ENCODE measurements around the gene PLCB1. TPM values are rescaled to one million over a fixed set of nuclear protein-coding genes. Genes with fewer than 3 reads are reported as not detected.
"Not testable (repeated sequence)": the region's sequence is repeated elsewhere in the genome, so short reads cannot be mapped to it uniquely, and the experiment has no call there.

The PLCB1 gene
- total RNA-seq, 2 donors from 2014 or later, result 12.3 to 13.4 TPM

- ATAC-seq, result no peak
- Mint-ChIP-seq H3K4me3 (no peak overlapping the region), H3K36me3 (no peaks in the 10 kb centered on the region)
These were observed 679.9 kb downstream of the PLCB1 start for GRCh38 chr20:8811801-8812594.

GRCh38 chr20:8812817-8813216, 680.8 kb downstream of the PLCB1 start:
- Mint-ChIP-seq H3K36me3 (no peaks in the 10 kb centered on the region), H3K4me1 (ENCODE audit: low read depth in 2 of 2) (peaks cover 0 to 9% of the 10 kb centered on the region in 2 donors), H3K27me3 (no peaks in the 10 kb centered on the region), H3K4me3 (no peak overlapping the region), H3K27ac (no peak overlapping the region), H3K9me3 (no peaks in the 10 kb centered on the region)
- DNase-seq (ENCODE audit: low spot score) (no peak), ATAC-seq (no peak)

More at GRCh38 chr20:8811801-8812594, 679.9 kb downstream of the PLCB1 start:
- no peaks in the 10 kb centered on the region for H3K9me3 Mint-ChIP-seq
- no peaks in the 10 kb centered on the region for H3K27me3 Mint-ChIP-seq
- no peak overlapping the region for H3K27ac Mint-ChIP-seq
- H3K4me1 Mint-ChIP-seq (ENCODE audit: low read depth in 2 of 2), result peaks cover 0 to 9% of the 10 kb centered on the region in 2 donors
- no peak for DNase-seq (ENCODE audit: low spot score)

GRCh38 chr20:8815208-8815607, 683.1 kb downstream of the PLCB1 start:
- Mint-ChIP-seq H3K9me3 (no peaks in the 10 kb centered on the region), H3K36me3 (no peaks in the 10 kb centered on the region), H3K27ac (no peak overlapping the region), H3K4me3 (no peak overlapping the region), H3K4me1 (ENCODE audit: low read depth in 2 of 2) (peaks cover 0 to 9% of the 10 kb centered on the region in 2 donors), H3K27me3 (no peaks in the 10 kb centered on the region)
- ATAC-seq, result no peak
- no peak for DNase-seq (ENCODE audit: low spot score)

GRCh38 chr20:8829256-8829655, 697.2 kb downstream of the PLCB1 start:
- DNase-seq (ENCODE audit: low spot score) (no peak), ATAC-seq (no peak)
- Mint-ChIP-seq H3K4me1 (ENCODE audit: low read depth in 2 of 2) (no peaks in the 10 kb centered on the region), H3K9me3 (no peaks in the 10 kb centered on the region), H3K27me3 (no peaks in the 10 kb centered on the region), H3K4me3 (no peak overlapping the region), H3K27ac (no peak overlapping the region), H3K36me3 (no peaks in the 10 kb centered on the region)

- H3K36me3 Mint-ChIP-seq; H3K4me3 Mint-ChIP-seq; H3K4me1 Mint-ChIP-seq (ENCODE audit: low read depth in 2 of 2); H3K27me3 Mint-ChIP-seq; ATAC-seq; H3K27ac Mint-ChIP-seq; DNase-seq (ENCODE audit: low spot score); H3K9me3 Mint-ChIP-seq: not testable (repeated sequence)
These were observed 702.2 kb downstream of the PLCB1 start for GRCh38 chr20:8834294-8834693.

GRCh38 chr20:8834851-8835250, 702.8 kb downstream of the PLCB1 start:
- no peaks in the 10 kb centered on the region for H3K36me3 Mint-ChIP-seq
- no peak for DNase-seq (ENCODE audit: low spot score)
- no peaks in the 10 kb centered on the region for H3K9me3 Mint-ChIP-seq
- no peak for ATAC-seq
- no peak overlapping the region for H3K4me3 Mint-ChIP-seq
- no peak overlapping the region for H3K27ac Mint-ChIP-seq
- no peaks in the 10 kb centered on the region for H3K27me3 Mint-ChIP-seq
- peaks cover 0 to 3% of the 10 kb centered on the region in 2 donors for H3K4me1 Mint-ChIP-seq (ENCODE audit: low read depth in 2 of 2)

- no peaks in the 10 kb centered on the region for H3K36me3 Mint-ChIP-seq
- H3K4me3 Mint-ChIP-seq, result no peak overlapping the region
- ATAC-seq, result no peak
- H3K4me1 Mint-ChIP-seq (ENCODE audit: low read depth in 2 of 2), result peaks cover 0 to 3% of the 10 kb centered on the region in 2 donors
- H3K27ac Mint-ChIP-seq, result no peak overlapping the region
- H3K27me3 Mint-ChIP-seq, result no peaks in the 10 kb centered on the region
- no peak for DNase-seq (ENCODE audit: low spot score)
- no peaks in the 10 kb centered on the region for H3K9me3 Mint-ChIP-seq
These were observed 705.3 kb downstream of the PLCB1 start for GRCh38 chr20:8837396-8837795.

GRCh38 chr20:8842525-8842924, 710.5 kb downstream of the PLCB1 start:
- H3K27me3 Mint-ChIP-seq, result no peaks in the 10 kb centered on the region
- DNase-seq (ENCODE audit: low spot score) (no peak), ATAC-seq (no peak)
- H3K27ac Mint-ChIP-seq, result no peak overlapping the region
- H3K36me3 Mint-ChIP-seq, result no peaks in the 10 kb centered on the region
- H3K4me1 Mint-ChIP-seq (ENCODE audit: low read depth in 2 of 2), result no peaks in the 10 kb centered on the region
- H3K4me3 Mint-ChIP-seq, result no peak overlapping the region
- H3K9me3 Mint-ChIP-seq, result no peaks in the 10 kb centered on the region

- DNase-seq (ENCODE audit: low spot score) (no peak), ATAC-seq (no peak)
- H3K36me3 Mint-ChIP-seq, result no peaks in the 10 kb centered on the region
- H3K4me1 Mint-ChIP-seq (ENCODE audit: low read depth in 2 of 2), result no peaks in the 10 kb centered on the region
- H3K27me3 Mint-ChIP-seq, result no peaks in the 10 kb centered on the region
- H3K27ac Mint-ChIP-seq, result no peak overlapping the region
- no peak overlapping the region for H3K4me3 Mint-ChIP-seq
- no peaks in the 10 kb centered on the region for H3K9me3 Mint-ChIP-seq
These were observed 712.1 kb downstream of the PLCB1 start for GRCh38 chr20:8844179-8844578.

- H3K27ac Mint-ChIP-seq, result no peak overlapping the region
- ATAC-seq (no peak), DNase-seq (ENCODE audit: low spot score) (no peak)
- no peaks in the 10 kb centered on the region for H3K9me3 Mint-ChIP-seq
- peaks cover 0 to 2% of the 10 kb centered on the region in 2 donors for H3K4me1 Mint-ChIP-seq (ENCODE audit: low read depth in 2 of 2)
- no peaks in the 10 kb centered on the region for H3K36me3 Mint-ChIP-seq
- H3K27me3 Mint-ChIP-seq, result no peaks in the 10 kb centered on the region
- no peak overlapping the region for H3K4me3 Mint-ChIP-seq
These were observed 717.9 kb downstream of the PLCB1 start for GRCh38 chr20:8849990-8850389.

- DNase-seq (ENCODE audit: low spot score) (no peak), ATAC-seq (no peak)
- no peak overlapping the region for H3K4me3 Mint-ChIP-seq
- H3K27me3 Mint-ChIP-seq, result no peaks in the 10 kb centered on the region
- H3K4me1 Mint-ChIP-seq (ENCODE audit: low read depth in 2 of 2), result peaks cover 0 to 2% of the 10 kb centered on the region in 2 donors
- no peak overlapping the region for H3K27ac Mint-ChIP-seq
- no peaks in the 10 kb centered on the region for H3K9me3 Mint-ChIP-seq
- no peaks in the 10 kb centered on the region for H3K36me3 Mint-ChIP-seq
These were observed 719.4 kb downstream of the PLCB1 start for GRCh38 chr20:8851446-8851845.

- not testable (repeated sequence) for H3K27me3 Mint-ChIP-seq; H3K27ac Mint-ChIP-seq; H3K36me3 Mint-ChIP-seq; H3K4me1 Mint-ChIP-seq (ENCODE audit: low read depth in 2 of 2); ATAC-seq; H3K4me3 Mint-ChIP-seq; H3K9me3 Mint-ChIP-seq; DNase-seq (ENCODE audit: low spot score)
These were observed 719.9 kb downstream of the PLCB1 start for GRCh38 chr20:8851919-8852318.

GRCh38 chr20:8853211-8853610, 721.1 kb downstream of the PLCB1 start:
- H3K27me3 Mint-ChIP-seq; DNase-seq (ENCODE audit: low spot score); H3K27ac Mint-ChIP-seq; H3K36me3 Mint-ChIP-seq; ATAC-seq; H3K4me1 Mint-ChIP-seq (ENCODE audit: low read depth in 2 of 2); H3K4me3 Mint-ChIP-seq; H3K9me3 Mint-ChIP-seq: not testable (repeated sequence)

GRCh38 chr20:8853805-8854338, 721.8 kb downstream of the PLCB1 start:
- no peak for DNase-seq (ENCODE audit: low spot score)
- Mint-ChIP-seq H3K4me1 (ENCODE audit: low read depth in 2 of 2) (peaks cover 0 to 2% of the 10 kb centered on the region in 2 donors), H3K27ac (no peak overlapping the region), H3K27me3 (no peaks in the 10 kb centered on the region), H3K4me3 (no peak overlapping the region), H3K36me3 (no peaks in the 10 kb centered on the region), H3K9me3 (no peaks in the 10 kb centered on the region)
- no peak for ATAC-seq

Measured in natural killer cell treated with Interleukin-12 subunit alpha and Interleukin-12 subunit beta and Interleukin-15 and Interleukin-18, amount 100 ng/mL, for 72 hours (primary cell).